ENCODE measurements around the gene ZNF408.

The ZNF408 gene

GRCh38 chr11:46662366-46662765 is 38.5 kb upstream of the ZNF408 start:
- no peaks in the 10 kb centered on the region for H3K36me3 ChIP-seq
- no peak for DNase-seq
- H3K4me3 ChIP-seq (ENCODE audit: low read depth, low read length), result no peak overlapping the region

DNA sequence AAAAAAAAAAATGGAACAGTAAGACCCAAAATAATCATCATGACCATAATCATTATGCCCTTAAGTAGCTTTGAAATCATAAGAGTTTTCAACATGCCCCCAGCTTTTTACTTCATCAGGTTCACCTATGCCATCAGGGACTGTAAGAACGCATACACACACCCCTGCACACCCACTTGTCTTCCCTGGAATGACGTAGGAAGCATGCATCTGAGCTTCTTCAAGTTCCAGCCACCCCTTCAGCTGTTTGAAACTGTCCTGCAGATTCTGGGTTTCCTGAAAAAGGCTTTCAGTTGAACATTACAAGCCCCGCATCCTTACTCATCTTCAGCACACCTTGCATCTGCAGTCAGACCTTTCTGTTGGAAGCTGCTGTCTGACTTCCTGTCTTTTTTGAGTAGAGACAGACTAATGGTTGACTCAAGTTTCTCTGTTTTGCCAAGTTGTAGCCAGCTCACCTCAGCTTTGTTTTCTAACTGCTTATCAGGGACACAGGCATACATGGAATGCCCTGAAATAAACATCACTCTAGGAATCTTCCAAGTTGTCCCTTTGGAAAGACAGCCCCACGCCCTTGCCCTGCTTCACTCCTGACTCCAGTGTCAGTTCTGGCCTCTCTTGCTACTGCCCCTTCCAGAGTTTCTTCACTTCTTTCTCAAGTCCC is 37.4 kb upstream of the ZNF408 start:
- no peak for DNase-seq
- Histone ChIP-seq H3K27me3 (no peaks in the 10 kb centered on the region), H3K4me1 (no peaks in the 10 kb centered on the region), H3K4me3 (ENCODE audit: low read depth, low read length) (no peak overlapping the region), H3K9me3 (no peaks in the 10 kb centered on the region), H3K36me3 (no peaks in the 10 kb centered on the region)
- no peak for TF ChIP-seq CTCF (IDR thresholded peaks at IDR 0.05; ENCODE audit: low read depth, low read length)

More at GRCh38 chr11:46662366-46662765, 38.5 kb upstream of the ZNF408 start:
- no peak for TF ChIP-seq CTCF (IDR thresholded peaks at IDR 0.05; ENCODE audit: low read depth, low read length)
- H3K27me3 ChIP-seq, result no peaks in the 10 kb centered on the region
- H3K9me3 ChIP-seq, result no peaks in the 10 kb centered on the region
- H3K4me1 ChIP-seq, result no peaks in the 10 kb centered on the region

DNA sequence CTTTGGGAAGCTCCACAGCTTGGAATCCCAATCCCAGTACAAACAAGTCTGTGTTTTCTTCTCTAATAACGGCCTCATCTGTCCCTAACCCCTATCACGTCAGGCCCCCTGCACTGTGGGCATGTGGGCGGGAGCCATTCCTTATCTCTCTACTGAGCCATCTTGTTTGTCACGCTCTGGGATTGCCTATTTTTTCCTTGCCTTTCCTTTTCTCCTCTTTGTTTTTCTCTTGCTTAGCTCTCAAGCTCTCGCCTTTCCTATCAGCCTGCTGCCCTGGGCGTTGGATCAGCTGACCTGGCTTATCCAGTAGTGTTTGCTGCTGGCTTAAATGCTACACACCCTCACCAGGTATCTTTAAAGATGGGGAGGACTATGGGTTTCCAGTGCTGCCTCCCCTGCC is 36.2 kb upstream of the ZNF408 start:
- H3K9me3 ChIP-seq, result no peaks in the 10 kb centered on the region
- no peaks in the 10 kb centered on the region for H3K4me1 ChIP-seq
- no peak overlapping the region for H3K4me3 ChIP-seq (ENCODE audit: low read depth, low read length)
- H3K36me3 ChIP-seq, result no peaks in the 10 kb centered on the region
- no peak for TF ChIP-seq CTCF (IDR thresholded peaks at IDR 0.05; ENCODE audit: low read depth, low read length)
- DNase-seq, result no peak
- H3K27me3 ChIP-seq, result no peaks in the 10 kb centered on the region

DNA sequence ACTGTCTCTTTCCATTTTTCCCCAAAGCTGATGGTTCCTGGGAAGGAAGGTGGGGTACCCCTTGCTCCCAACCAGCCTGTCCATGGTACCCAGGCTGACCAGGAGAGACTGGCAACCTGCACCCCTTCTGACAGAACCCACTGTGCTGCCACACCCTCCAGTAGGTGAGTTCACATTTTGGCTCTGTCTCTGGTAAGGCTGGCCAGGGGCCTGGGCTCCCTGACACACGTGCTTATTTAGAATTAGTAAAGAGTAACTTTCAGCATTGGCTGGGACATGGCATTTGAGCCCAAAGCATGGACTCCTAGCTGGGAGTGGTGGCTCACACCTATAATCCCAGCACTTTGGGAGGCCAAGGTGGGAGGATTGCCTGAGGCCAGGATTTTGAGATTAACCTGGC is 35.5 kb upstream of the ZNF408 start:
- no peaks in the 10 kb centered on the region for H3K27me3 ChIP-seq
- no peak for TF ChIP-seq CTCF (IDR thresholded peaks at IDR 0.05; ENCODE audit: low read depth, low read length)
- H3K4me1 ChIP-seq, result no peaks in the 10 kb centered on the region
- DNase-seq, result no peak
- no peak overlapping the region for H3K4me3 ChIP-seq (ENCODE audit: low read depth, low read length)
- no peaks in the 10 kb centered on the region for H3K36me3 ChIP-seq
- no peaks in the 10 kb centered on the region for H3K9me3 ChIP-seq

- no peak for TF ChIP-seq CTCF (IDR thresholded peaks at IDR 0.05; ENCODE audit: low read depth, low read length)
- Histone ChIP-seq H3K36me3 (no peaks in the 10 kb centered on the region), H3K9me3 (no peaks in the 10 kb centered on the region), H3K4me3 (ENCODE audit: low read depth, low read length) (no peak overlapping the region), H3K4me1 (no peaks in the 10 kb centered on the region), H3K27me3 (no peaks in the 10 kb centered on the region)
- DNase-seq, result no peak
These were observed 34.3 kb upstream of the ZNF408 start for GRCh38 chr11:46666516-46666915.

- no peaks in the 10 kb centered on the region for H3K4me1 ChIP-seq
- H3K4me3 ChIP-seq (ENCODE audit: low read depth, low read length), result no peak overlapping the region
- no peaks in the 10 kb centered on the region for H3K9me3 ChIP-seq
- no peaks in the 10 kb centered on the region for H3K36me3 ChIP-seq
- no peak for DNase-seq
- H3K27me3 ChIP-seq, result no peaks in the 10 kb centered on the region
- TF ChIP-seq CTCF (IDR thresholded peaks at IDR 0.05; ENCODE audit: low read depth, low read length), result no peak
These were observed 33.8 kb upstream of the ZNF408 start for GRCh38 chr11:46667043-46667481.

Data from BE2C (cell line).